ENCODE results near the gene MYO5C.

The MYO5C gene

GRCh38 chr15:52252781-52253180 is 42.8 kb downstream of the MYO5C start:
- no peaks in the 10 kb centered on the region for H3K9me3 Mint-ChIP-seq
- H3K36me3 Mint-ChIP-seq (ENCODE audit: low read depth): no peaks in the 10 kb centered on the region
- DNase-seq: no peak
- H3K27me3 Mint-ChIP-seq (ENCODE audit: low read depth, poor library complexity): peaks cover 2% of the 10 kb centered on the region
- no peak overlapping the region for H3K4me3 Mint-ChIP-seq
- no peak overlapping the region for H3K27ac Mint-ChIP-seq
- H3K4me1 Mint-ChIP-seq: peaks cover 17% of the 10 kb centered on the region
- no peak for TF ChIP-seq CTCF (IDR thresholded peaks at IDR 0.05)

GRCh38 chr15:52251144-52251860 is 44.3 kb downstream of the MYO5C start:
- peaks cover 2% of the 10 kb centered on the region for H3K4me1 Mint-ChIP-seq
- no peak for TF ChIP-seq CTCF (IDR thresholded peaks at IDR 0.05)
- no peak for DNase-seq
- H3K27me3 Mint-ChIP-seq (ENCODE audit: low read depth, poor library complexity): no peaks in the 10 kb centered on the region
- no peak overlapping the region for H3K4me3 Mint-ChIP-seq
- H3K36me3 Mint-ChIP-seq (ENCODE audit: low read depth): no peaks in the 10 kb centered on the region
- H3K27ac Mint-ChIP-seq: no peak overlapping the region
- no peaks in the 10 kb centered on the region for H3K9me3 Mint-ChIP-seq

- TF ChIP-seq CTCF (IDR thresholded peaks at IDR 0.05): no peak
- Mint-ChIP-seq H3K4me3 (no peak overlapping the region), H3K9me3 (no peaks in the 10 kb centered on the region), H3K27me3 (ENCODE audit: low read depth, poor library complexity) (peaks cover 4% of the 10 kb centered on the region), H3K36me3 (ENCODE audit: low read depth) (no peaks in the 10 kb centered on the region), H3K27ac (no peak overlapping the region), H3K4me1 (no peaks in the 10 kb centered on the region)
- DNase-seq: no peak
These were observed 48.1 kb downstream of the MYO5C start for GRCh38 chr15:52247461-52247860.

GRCh38 chr15:52246686-52247431 is 48.7 kb downstream of the MYO5C start:
- DNase-seq: no peak
- no peaks in the 10 kb centered on the region for H3K36me3 Mint-ChIP-seq (ENCODE audit: low read depth)
- no peak for TF ChIP-seq CTCF (IDR thresholded peaks at IDR 0.05)
- no peaks in the 10 kb centered on the region for H3K9me3 Mint-ChIP-seq
- no peak overlapping the region for H3K4me3 Mint-ChIP-seq
- no peak overlapping the region for H3K27ac Mint-ChIP-seq
- H3K27me3 Mint-ChIP-seq (ENCODE audit: low read depth, poor library complexity): peaks cover 4% of the 10 kb centered on the region
- H3K4me1 Mint-ChIP-seq: no peaks in the 10 kb centered on the region

GRCh38 chr15:52243697-52244555 is 51.7 kb downstream of the MYO5C start:
- H3K36me3 Mint-ChIP-seq (ENCODE audit: low read depth): no peaks in the 10 kb centered on the region
- no peaks in the 10 kb centered on the region for H3K4me1 Mint-ChIP-seq
- H3K9me3 Mint-ChIP-seq: no peaks in the 10 kb centered on the region
- H3K4me3 Mint-ChIP-seq: no peak overlapping the region
- no peak for TF ChIP-seq CTCF (IDR thresholded peaks at IDR 0.05)
- H3K27ac Mint-ChIP-seq: no peak overlapping the region
- no peak for DNase-seq
- peaks cover 4% of the 10 kb centered on the region for H3K27me3 Mint-ChIP-seq (ENCODE audit: low read depth, poor library complexity)

All from nephron progenitor cell (in vitro differentiated cells).